HepG2 (cell line): ENCODE data around the gene TMEM236. TPM values are rescaled to one million over a fixed set of nuclear protein-coding genes. Genes with fewer than 3 reads are reported as not detected.

Source experiments
- CEBPG ChIP-seq: IDR thresholded peaks from 2 replicates; pipeline ENCODE4 v1.6.1; 2016
- IKZF4 ChIP-seq: sonication (generic); formaldehyde crosslinking; IDR thresholded peaks from 2 replicates; pipeline ENCODE4 v1.5.1; 2020; ENCODE audit warnings: borderline replicate concordance, mild to moderate bottlenecking, low read depth, missing genetic modification reagents; ENCODE audit errors: not compliant biosample characterization
- KDM3A ChIP-seq: IDR thresholded peaks from 2 replicates; pipeline ENCODE4 v1.6.1; 2018; ENCODE audit warnings: low read depth, missing compliant biosample characterization
- POLR2AphosphoS2 ChIP-seq: IDR thresholded peaks from 2 replicates; pipeline ENCODE4 v1.6.1; 2011; ENCODE audit warnings: low read depth, low read length, improper control_type of control experiment
- polyA plus RNA-seq, 8 experiments: library from polyadenylated mRNA; depleted of rRNA in 3 of 8; stranded (reverse) in 7 of 8; unstranded in 1 of 8; fragments of >200 nt; fragmentation: Illumina TruSeq in 4 of 8; extraction: Trizol in 4 of 8; gene quantifications; 2 replicates each; pipeline versions ENCODE4 v1.2.1 to v1.2.3, GENCODE V29; 2011 to 2016; ENCODE audit warnings: low read depth in 4 of 8, missing spikeins in 1 of 8, mixed read lengths in 1 of 8; ENCODE audit not compliant: insufficient read depth in 1 of 8
- total RNA-seq, 5 experiments: library from RNA; depleted of rRNA; stranded (reverse); fragments of >200 nt; fragmentation: Illumina TruSeq; extraction: Trizol; gene quantifications; 2 replicates each; pipeline ENCODE4 v1.2.3, GENCODE V29; 2016; ENCODE audit warnings: low read depth in 1 of 5
- TF ChIP-seq, protein P1 (sequence below): sonication (generic); formaldehyde crosslinking; IDR thresholded peaks from 2 replicates; pipeline ENCODE4 v1.5.1; 2020; ENCODE audit warnings: missing genetic modification reagents, mild to moderate bottlenecking, borderline replicate concordance
- TF ChIP-seq, protein P2 (sequence below): IDR thresholded peaks from 2 replicates; pipeline ENCODE4 v1.4.0; 2020; ENCODE audit warnings: mild to moderate bottlenecking, missing genetic modification reagents
- TF ChIP-seq, protein P3 (sequence below): sonication (generic); formaldehyde crosslinking; IDR thresholded peaks from 2 replicates; pipeline ENCODE4 v1.4.0; 2020; ENCODE audit warnings: missing genetic modification reagents

TMEM236 gene
- total and polyA plus RNA-seq, 2 of the 13 experiments (the other 11 are each of a cell fraction or from before 2014, with no cell fraction given): 0.04 to 0.08 TPM

DNA sequence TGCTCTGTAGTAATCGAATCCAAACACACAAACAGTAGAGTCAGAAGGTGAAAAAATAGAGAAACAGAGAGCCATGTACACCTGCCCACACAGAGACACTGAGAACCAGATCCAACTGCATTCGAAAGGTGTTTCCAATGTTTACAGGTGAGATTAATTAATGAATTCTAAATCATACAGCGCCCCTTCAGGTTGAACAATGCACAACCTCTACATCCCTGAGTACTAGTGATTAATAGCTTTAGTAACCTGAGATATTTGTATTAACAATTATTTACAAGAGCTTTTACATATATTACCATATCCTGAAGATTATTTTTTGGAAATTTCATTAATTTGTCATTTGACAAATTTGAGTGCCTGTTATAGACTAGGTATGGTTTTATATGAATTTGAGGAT is 49.5 kb downstream of the TMEM236 start (continued):
- TF ChIP-seq IKZF4 (no peak), POLR2AphosphoS2 (no peak), CEBPG (CRISPR knock-in tag) (no peak), KDM3A (no peak)
- TF ChIP-seq, protein P1, sequence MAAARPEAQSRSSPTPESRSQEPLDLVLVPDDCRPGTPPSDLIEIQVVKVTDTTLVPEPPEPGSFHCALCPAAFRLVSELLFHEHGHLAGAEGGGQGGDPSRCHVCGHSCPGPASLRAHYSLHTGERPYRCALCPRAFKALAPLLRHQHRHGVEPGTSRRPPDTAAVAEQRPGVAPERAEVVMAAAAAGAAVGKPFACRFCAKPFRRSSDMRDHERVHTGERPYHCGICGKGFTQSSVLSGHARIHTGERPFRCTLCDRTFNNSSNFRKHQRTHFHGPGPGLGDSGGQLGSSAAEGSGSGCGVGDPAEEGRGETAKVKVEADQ (CRISPR knock-in tag): no peak
- TF ChIP-seq, protein P2, sequence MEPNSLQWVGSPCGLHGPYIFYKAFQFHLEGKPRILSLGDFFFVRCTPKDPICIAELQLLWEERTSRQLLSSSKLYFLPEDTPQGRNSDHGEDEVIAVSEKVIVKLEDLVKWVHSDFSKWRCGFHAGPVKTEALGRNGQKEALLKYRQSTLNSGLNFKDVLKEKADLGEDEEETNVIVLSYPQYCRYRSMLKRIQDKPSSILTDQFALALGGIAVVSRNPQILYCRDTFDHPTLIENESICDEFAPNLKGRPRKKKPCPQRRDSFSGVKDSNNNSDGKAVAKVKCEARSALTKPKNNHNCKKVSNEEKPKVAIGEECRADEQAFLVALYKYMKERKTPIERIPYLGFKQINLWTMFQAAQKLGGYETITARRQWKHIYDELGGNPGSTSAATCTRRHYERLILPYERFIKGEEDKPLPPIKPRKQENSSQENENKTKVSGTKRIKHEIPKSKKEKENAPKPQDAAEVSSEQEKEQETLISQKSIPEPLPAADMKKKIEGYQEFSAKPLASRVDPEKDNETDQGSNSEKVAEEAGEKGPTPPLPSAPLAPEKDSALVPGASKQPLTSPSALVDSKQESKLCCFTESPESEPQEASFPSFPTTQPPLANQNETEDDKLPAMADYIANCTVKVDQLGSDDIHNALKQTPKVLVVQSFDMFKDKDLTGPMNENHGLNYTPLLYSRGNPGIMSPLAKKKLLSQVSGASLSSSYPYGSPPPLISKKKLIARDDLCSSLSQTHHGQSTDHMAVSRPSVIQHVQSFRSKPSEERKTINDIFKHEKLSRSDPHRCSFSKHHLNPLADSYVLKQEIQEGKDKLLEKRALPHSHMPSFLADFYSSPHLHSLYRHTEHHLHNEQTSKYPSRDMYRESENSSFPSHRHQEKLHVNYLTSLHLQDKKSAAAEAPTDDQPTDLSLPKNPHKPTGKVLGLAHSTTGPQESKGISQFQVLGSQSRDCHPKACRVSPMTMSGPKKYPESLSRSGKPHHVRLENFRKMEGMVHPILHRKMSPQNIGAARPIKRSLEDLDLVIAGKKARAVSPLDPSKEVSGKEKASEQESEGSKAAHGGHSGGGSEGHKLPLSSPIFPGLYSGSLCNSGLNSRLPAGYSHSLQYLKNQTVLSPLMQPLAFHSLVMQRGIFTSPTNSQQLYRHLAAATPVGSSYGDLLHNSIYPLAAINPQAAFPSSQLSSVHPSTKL (CRISPR knock-in tag): no peak
- TF ChIP-seq, protein P3, sequence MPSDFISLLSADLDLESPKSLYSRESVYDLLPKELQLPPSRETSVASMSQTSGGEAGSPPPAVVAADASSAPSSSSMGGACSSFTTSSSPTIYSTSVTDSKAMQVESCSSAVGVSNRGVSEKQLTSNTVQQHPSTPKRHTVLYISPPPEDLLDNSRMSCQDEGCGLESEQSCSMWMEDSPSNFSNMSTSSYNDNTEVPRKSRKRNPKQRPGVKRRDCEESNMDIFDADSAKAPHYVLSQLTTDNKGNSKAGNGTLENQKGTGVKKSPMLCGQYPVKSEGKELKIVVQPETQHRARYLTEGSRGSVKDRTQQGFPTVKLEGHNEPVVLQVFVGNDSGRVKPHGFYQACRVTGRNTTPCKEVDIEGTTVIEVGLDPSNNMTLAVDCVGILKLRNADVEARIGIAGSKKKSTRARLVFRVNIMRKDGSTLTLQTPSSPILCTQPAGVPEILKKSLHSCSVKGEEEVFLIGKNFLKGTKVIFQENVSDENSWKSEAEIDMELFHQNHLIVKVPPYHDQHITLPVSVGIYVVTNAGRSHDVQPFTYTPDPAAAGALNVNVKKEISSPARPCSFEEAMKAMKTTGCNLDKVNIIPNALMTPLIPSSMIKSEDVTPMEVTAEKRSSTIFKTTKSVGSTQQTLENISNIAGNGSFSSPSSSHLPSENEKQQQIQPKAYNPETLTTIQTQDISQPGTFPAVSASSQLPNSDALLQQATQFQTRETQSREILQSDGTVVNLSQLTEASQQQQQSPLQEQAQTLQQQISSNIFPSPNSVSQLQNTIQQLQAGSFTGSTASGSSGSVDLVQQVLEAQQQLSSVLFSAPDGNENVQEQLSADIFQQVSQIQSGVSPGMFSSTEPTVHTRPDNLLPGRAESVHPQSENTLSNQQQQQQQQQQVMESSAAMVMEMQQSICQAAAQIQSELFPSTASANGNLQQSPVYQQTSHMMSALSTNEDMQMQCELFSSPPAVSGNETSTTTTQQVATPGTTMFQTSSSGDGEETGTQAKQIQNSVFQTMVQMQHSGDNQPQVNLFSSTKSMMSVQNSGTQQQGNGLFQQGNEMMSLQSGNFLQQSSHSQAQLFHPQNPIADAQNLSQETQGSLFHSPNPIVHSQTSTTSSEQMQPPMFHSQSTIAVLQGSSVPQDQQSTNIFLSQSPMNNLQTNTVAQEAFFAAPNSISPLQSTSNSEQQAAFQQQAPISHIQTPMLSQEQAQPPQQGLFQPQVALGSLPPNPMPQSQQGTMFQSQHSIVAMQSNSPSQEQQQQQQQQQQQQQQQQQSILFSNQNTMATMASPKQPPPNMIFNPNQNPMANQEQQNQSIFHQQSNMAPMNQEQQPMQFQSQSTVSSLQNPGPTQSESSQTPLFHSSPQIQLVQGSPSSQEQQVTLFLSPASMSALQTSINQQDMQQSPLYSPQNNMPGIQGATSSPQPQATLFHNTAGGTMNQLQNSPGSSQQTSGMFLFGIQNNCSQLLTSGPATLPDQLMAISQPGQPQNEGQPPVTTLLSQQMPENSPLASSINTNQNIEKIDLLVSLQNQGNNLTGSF (CRISPR knock-in tag): no peak
